ENCODE data around the gene CASP3. TPM values are rescaled to one million over a fixed set of nuclear protein-coding genes. Genes with fewer than 3 reads are reported as not detected.
"Not testable (repeated sequence)": the region's sequence is repeated elsewhere in the genome, so short reads cannot be mapped to it uniquely, and the experiment has no call there.

The CASP3 gene
- total and polyA plus RNA-seq, 2 experiments from 2014 or later = 53.6 to 81.2 TPM

GRCh38 chr4:184612074-184612473, 37.2 kb downstream of the CASP3 start:
- 60% methylated on average over 3 of the region's 3 CpGs for WGBS (ENCODE audit: low lambda C conversion rate, missing lambda C conversion rate)
- Histone ChIP-seq H3K79me2 (no peaks in the 10 kb centered on the region), H3K27ac (peak overlapping the region; percentile 58), H3K36me3 (replicated peaks; ENCODE audit: insufficient read depth, low read depth) (no peaks in the 10 kb centered on the region), H2AFZ (no peak overlapping the region), H3K4me1 (ENCODE audit: insufficient read depth) (peaks cover 6% of the 10 kb centered on the region), H4K20me1 (ENCODE audit: insufficient read depth, poor library complexity, severe bottlenecking) (no peaks in the 10 kb centered on the region), H3K27me3 (no peaks in the 10 kb centered on the region), H3K4me3 (no peak overlapping the region), H3K9me3 (ENCODE audit: low read depth) (peaks cover 4% of the 10 kb centered on the region), H3K4me2 (no peak overlapping the region), H3K9me2 (replicated peaks; ENCODE audit: insufficient read depth) (no peaks in the 10 kb centered on the region)
- peak; percentile 21 for DNase-seq (ENCODE audit: low spot score)
- no peak for TF ChIP-seq EZH2phosphoT487 (IDR thresholded peaks at IDR 0.05; ENCODE audit: low read depth, severe bottlenecking, unreplicated experiment)
- TF ChIP-seq, protein P1, sequence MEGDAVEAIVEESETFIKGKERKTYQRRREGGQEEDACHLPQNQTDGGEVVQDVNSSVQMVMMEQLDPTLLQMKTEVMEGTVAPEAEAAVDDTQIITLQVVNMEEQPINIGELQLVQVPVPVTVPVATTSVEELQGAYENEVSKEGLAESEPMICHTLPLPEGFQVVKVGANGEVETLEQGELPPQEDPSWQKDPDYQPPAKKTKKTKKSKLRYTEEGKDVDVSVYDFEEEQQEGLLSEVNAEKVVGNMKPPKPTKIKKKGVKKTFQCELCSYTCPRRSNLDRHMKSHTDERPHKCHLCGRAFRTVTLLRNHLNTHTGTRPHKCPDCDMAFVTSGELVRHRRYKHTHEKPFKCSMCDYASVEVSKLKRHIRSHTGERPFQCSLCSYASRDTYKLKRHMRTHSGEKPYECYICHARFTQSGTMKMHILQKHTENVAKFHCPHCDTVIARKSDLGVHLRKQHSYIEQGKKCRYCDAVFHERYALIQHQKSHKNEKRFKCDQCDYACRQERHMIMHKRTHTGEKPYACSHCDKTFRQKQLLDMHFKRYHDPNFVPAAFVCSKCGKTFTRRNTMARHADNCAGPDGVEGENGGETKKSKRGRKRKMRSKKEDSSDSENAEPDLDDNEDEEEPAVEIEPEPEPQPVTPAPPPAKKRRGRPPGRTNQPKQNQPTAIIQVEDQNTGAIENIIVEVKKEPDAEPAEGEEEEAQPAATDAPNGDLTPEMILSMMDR (IDR thresholded peaks at IDR 0.05; ENCODE audit: poor library complexity) = no peak
- TF ChIP-seq EZH2 (IDR thresholded peaks at IDR 0.05; ENCODE audit: borderline replicate concordance) = no peak

GRCh38 chr4:184607429-184607828, 41.8 kb downstream of the CASP3 start:
- not testable (repeated sequence) for H3K9me2 ChIP-seq (replicated peaks; ENCODE audit: insufficient read depth)
- 74% methylated on average over 2 of the region's 2 CpGs for WGBS (ENCODE audit: low lambda C conversion rate, missing lambda C conversion rate)

DNA sequence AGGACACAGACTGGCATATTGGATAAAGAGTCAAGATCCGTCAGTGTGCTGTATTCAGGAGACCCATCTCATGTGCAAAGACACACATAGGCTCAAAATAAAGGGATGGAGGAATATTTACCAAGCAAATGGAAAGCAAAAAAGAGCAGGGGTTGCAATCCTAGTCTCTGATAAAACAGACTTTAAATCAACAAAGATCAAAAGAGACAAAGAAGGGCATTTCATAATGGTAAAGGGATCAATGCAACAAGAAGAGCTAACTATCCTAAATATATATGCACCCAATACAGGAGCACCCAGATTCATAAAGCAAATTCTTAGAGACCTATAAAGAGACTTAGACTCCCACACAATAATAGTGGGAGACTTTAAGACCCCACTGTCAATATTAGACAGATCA, 46.4 kb downstream of the CASP3 start:
- not testable (repeated sequence) for H3K27me3 ChIP-seq; DNase-seq (ENCODE audit: low spot score); H3K79me2 ChIP-seq; H2AFZ ChIP-seq; H3K9me2 ChIP-seq (replicated peaks; ENCODE audit: insufficient read depth); H3K4me3 ChIP-seq; H3K36me3 ChIP-seq (replicated peaks; ENCODE audit: insufficient read depth, low read depth); H3K4me2 ChIP-seq; H4K20me1 ChIP-seq (ENCODE audit: insufficient read depth, poor library complexity, severe bottlenecking); H3K27ac ChIP-seq; H3K4me1 ChIP-seq (ENCODE audit: insufficient read depth); H3K9me3 ChIP-seq (ENCODE audit: low read depth)
- WGBS (ENCODE audit: low lambda C conversion rate, missing lambda C conversion rate) = 0% methylated on average over 1 of the region's 1 CpG

More at GRCh38 chr4:184607429-184607828, 41.8 kb downstream of the CASP3 start:
- H3K4me3 ChIP-seq; H2AFZ ChIP-seq; H3K4me1 ChIP-seq (ENCODE audit: insufficient read depth); H3K4me2 ChIP-seq; H3K27me3 ChIP-seq; H4K20me1 ChIP-seq (ENCODE audit: insufficient read depth, poor library complexity, severe bottlenecking); DNase-seq (ENCODE audit: low spot score); H3K9me3 ChIP-seq (ENCODE audit: low read depth); H3K27ac ChIP-seq; H3K79me2 ChIP-seq; H3K36me3 ChIP-seq (replicated peaks; ENCODE audit: insufficient read depth, low read depth): not testable (repeated sequence)

GRCh38 chr4:184600982-184601381, 48.3 kb downstream of the CASP3 start:
- WGBS (ENCODE audit: low lambda C conversion rate, missing lambda C conversion rate) = 86% methylated on average over 8 of the region's 8 CpGs
- H3K36me3 ChIP-seq (replicated peaks; ENCODE audit: insufficient read depth, low read depth); H3K9me3 ChIP-seq (ENCODE audit: low read depth); H3K4me3 ChIP-seq; DNase-seq (ENCODE audit: low spot score); H4K20me1 ChIP-seq (ENCODE audit: insufficient read depth, poor library complexity, severe bottlenecking); H3K4me1 ChIP-seq (ENCODE audit: insufficient read depth); H3K79me2 ChIP-seq; H3K9me2 ChIP-seq (replicated peaks; ENCODE audit: insufficient read depth); H2AFZ ChIP-seq; H3K27me3 ChIP-seq; H3K4me2 ChIP-seq; H3K27ac ChIP-seq: not testable (repeated sequence)

DNA sequence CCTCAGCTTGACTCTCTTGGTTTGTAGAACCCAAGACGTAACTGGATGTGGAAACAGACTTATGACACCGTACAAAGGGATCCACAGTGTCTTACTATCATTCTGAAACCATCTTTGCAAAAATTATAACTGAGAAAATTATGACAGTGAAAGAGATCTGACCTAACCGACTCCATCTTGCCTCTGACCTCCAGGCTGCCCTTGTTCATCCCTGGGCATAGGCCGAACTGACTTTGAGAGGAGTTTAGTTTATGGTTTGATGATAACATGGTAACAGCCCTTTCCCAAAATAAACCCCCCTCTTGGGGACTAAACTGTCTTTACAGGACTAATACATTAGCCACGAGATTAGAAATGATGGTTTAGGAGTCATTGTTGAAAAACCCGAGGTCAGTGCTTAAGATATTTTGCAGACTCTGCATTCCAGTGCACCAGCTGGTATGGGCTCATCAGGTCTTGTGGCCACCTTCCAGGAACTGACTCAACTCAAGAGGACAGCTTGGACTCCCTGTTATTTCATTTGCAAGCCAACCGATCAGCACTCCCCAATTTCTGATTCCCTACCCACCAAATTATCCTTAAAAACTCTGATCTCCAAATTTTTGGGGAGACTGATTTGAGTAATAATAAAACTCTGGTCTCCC, 49.6 kb downstream of the CASP3 start:
- Histone ChIP-seq H3K27ac (no peak overlapping the region), H3K27me3 (no peaks in the 10 kb centered on the region), H3K4me3 (no peak overlapping the region), H3K4me1 (ENCODE audit: insufficient read depth) (peaks cover 7% of the 10 kb centered on the region), H3K9me3 (ENCODE audit: low read depth) (no peaks in the 10 kb centered on the region), H2AFZ (no peak overlapping the region), H3K79me2 (no peaks in the 10 kb centered on the region), H4K20me1 (ENCODE audit: insufficient read depth, poor library complexity, severe bottlenecking) (no peaks in the 10 kb centered on the region), H3K4me2 (no peak overlapping the region), H3K36me3 (replicated peaks; ENCODE audit: insufficient read depth, low read depth) (no peaks in the 10 kb centered on the region), H3K9me2 (replicated peaks; ENCODE audit: insufficient read depth) (no peaks in the 10 kb centered on the region)
- WGBS (ENCODE audit: low lambda C conversion rate, missing lambda C conversion rate) = 84% methylated on average over 7 of the region's 7 CpGs
- TF ChIP-seq, protein P1 (IDR thresholded peaks at IDR 0.05; ENCODE audit: poor library complexity) = no peak
- no peak for TF ChIP-seq EZH2 (IDR thresholded peaks at IDR 0.05; ENCODE audit: borderline replicate concordance)
- TF ChIP-seq EZH2phosphoT487 (IDR thresholded peaks at IDR 0.05; ENCODE audit: low read depth, severe bottlenecking, unreplicated experiment) = no peak
- DNase-seq (ENCODE audit: low spot score) = no peak

Data from hepatocyte (in vitro differentiated cells).